Keratinocyte (primary cell): ENCODE measurements around the gene GPAT3.
"Not testable (repeated sequence)": the region's sequence is repeated elsewhere in the genome, so short reads cannot be mapped to it uniquely, and the experiment has no call there.

Experiments
- EZH2 ChIP-seq: IDR thresholded peaks from one replicate; pipeline ENCODE4 v1.6.1; 2012; ENCODE audit warnings: inconsistent platforms, mild to moderate bottlenecking, low read length, moderate library complexity
- TF ChIP-seq, protein P1 (sequence below), 3 experiments: IDR thresholded peaks in 1 of 3; conservative IDR thresholded peaks in 1 of 3; optimal IDR thresholded peaks in 1 of 3; 2 replicates in 2 of 3; 3 replicates in 1 of 3; pipeline versions ENCODE3 to v1.5.1; 2011; ENCODE audit warnings: low read length in 3 of 3, mild to moderate bottlenecking in 3 of 3, moderate library complexity in 2 of 3, control low read depth in 1 of 3, inconsistent platforms in 1 of 3; ENCODE audit not compliant: insufficient read depth in 2 of 3; ENCODE audit errors: extremely low read depth in 1 of 3

DNA sequence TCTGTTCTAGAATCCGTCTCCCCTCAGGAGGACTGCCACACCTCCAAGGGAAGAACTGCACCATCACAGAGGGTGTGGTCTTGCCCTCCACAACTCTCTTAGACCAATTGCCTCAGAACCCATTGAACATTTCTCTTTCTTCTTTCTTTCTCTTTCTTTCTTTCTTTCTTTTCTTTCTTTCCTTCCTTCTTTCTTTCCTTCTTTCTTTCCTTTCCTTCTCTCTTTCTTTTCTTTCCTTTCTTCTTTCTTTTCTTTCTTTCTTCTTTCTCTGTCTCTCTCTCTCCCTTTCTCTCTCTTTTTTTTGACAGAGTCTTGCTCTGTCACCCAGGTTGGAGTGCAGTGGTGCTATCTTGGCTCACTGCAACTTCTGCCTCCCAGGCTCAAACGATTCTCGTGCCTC is 34.2 kb upstream of the GPAT3 start:
- TF ChIP-seq, protein P1, sequence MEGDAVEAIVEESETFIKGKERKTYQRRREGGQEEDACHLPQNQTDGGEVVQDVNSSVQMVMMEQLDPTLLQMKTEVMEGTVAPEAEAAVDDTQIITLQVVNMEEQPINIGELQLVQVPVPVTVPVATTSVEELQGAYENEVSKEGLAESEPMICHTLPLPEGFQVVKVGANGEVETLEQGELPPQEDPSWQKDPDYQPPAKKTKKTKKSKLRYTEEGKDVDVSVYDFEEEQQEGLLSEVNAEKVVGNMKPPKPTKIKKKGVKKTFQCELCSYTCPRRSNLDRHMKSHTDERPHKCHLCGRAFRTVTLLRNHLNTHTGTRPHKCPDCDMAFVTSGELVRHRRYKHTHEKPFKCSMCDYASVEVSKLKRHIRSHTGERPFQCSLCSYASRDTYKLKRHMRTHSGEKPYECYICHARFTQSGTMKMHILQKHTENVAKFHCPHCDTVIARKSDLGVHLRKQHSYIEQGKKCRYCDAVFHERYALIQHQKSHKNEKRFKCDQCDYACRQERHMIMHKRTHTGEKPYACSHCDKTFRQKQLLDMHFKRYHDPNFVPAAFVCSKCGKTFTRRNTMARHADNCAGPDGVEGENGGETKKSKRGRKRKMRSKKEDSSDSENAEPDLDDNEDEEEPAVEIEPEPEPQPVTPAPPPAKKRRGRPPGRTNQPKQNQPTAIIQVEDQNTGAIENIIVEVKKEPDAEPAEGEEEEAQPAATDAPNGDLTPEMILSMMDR (optimal IDR thresholded peaks at IDR 0.05 in 1 of 3, IDR thresholded peaks at IDR 0.05 in 1 of 3, conservative IDR thresholded peaks at IDR 0.05 in 1 of 3; ENCODE audit: extremely low read depth in 1 of 3, insufficient read depth in 2 of 3, low read length in 3 of 3): not testable (repeated sequence)
- TF ChIP-seq EZH2: not testable (repeated sequence)
